ENCODE results near the gene DYNLT4. TPM values are rescaled to one million over a fixed set of nuclear protein-coding genes. Genes with fewer than 3 reads are reported as not detected.
A peak's percentile ranks its signal among the peaks of the same experiment; 100 is the strongest.

The DYNLT4 gene
- total and polyA plus RNA-seq, 2 of the 8 experiments (the other 6 are each of a cell fraction or from before 2014, with no cell fraction given): 0.29 TPM; not detected in 1

DNA sequence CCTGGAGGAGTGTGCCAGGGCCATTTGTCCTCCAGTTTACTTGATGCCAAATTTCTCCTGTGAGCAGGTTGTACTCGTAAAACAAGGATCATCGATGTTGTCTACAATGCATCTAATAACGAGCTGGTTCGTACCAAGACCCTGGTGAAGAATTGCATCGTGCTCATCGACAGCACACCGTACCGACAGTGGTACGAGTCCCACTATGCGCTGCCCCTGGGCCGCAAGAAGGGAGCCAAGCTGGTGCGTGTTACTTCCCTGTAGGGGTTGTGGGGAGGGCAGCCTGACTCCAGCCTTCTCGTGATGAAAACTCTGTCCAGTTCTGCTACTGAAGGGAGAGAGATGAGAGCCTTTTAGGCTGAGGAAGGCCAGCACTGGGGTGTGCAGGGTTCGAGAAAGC lies 29.6 kb downstream of the DYNLT4 start:
- H3K79me2 ChIP-seq (ENCODE audit: control insufficient read depth in 1 of 2, insufficient read depth in 2 of 2, low read length in 2 of 2): peaks cover 15 to 33% of the 10 kb centered on the region in 2 experiments
- peaks cover 3% of the 10 kb centered on the region; the same call in 1 of the 2 replicates for H3K79me1 ChIP-seq (ENCODE audit: low read depth, low read length)
- H3K18ac ChIP-seq (ENCODE audit: extremely low read depth, low read length): no peak overlapping the region
- peak overlapping the region; percentile 93 to 98 for H3K4me2 ChIP-seq (ENCODE audit: insufficient read depth in 1 of 2, low read depth in 2 of 2, low read length in 2 of 2)
- FAIRE-seq (no peak), DNase-seq (ENCODE audit: low read depth in 1 of 2, low spot score in 2 of 2) (no peak)
- H3K9ac ChIP-seq (replicated peaks in 1 of 4; ENCODE audit: extremely low read depth in 1 of 4, low read depth in 3 of 4, low read length in 3 of 4): peak overlapping the region in 3 of 4 experiments; percentile 1 to 97 (median 58); a peak in 3 of 7 replicates
- H4K5ac ChIP-seq (ENCODE audit: insufficient read length, low read depth, low read length): no peak overlapping the region
- H3K56ac ChIP-seq (replicated peaks; ENCODE audit: insufficient read length, low read depth, low read length): no peak overlapping the region
- peak overlapping the region; percentile 8; the same call in 1 of the 2 replicates for H2BK5ac ChIP-seq (ENCODE audit: low read depth, low read length)
- ChIA-PET CTCF (ENCODE audit: partially characterized antibody) (interaction anchor here (0.6 to 1.2 kb wide), 2 partner anchors 12 to 557 kb away, joined by 3 to 4 read pairs; no protein-coding TSS in a partner anchor), POLR2A (ENCODE audit: partially characterized antibody) (interaction anchor here (0.6 to 23.6 kb wide), 18 partner anchors 8 to 735 kb away, joined by 3 to 428 read pairs (median 16); partner anchors contain the start of genes BEST4, BTBD19, DYNLT4 and HECTD3)
- 93% methylated on average over 14 of the region's 14 CpGs; no CpG with 5 or more reads in 1 of the 2 experiments for WGBS, 2 experiments (ENCODE audit: extremely low coverage in 1 of 2, insufficient coverage in 1 of 2, insufficient read length in 1 of 2, insufficient replicate concordance in 2 of 2, low coverage in 1 of 2, low lambda C conversion rate in 2 of 2, missing lambda C conversion rate in 1 of 2)
- no peak overlapping the region for H2BK20ac ChIP-seq (ENCODE audit: low read length)
- no peak for TF ChIP-seq BACH1 (IDR thresholded peaks at IDR 0.05; ENCODE audit: low read length)
- TF ChIP-seq SP1 (IDR thresholded peaks at IDR 0.05; ENCODE audit: low read depth, low read length): peak; percentile 19; the same call in 1 of the 2 replicates
- H3K27ac ChIP-seq (ENCODE audit: low read depth, low read length): no peak overlapping the region
- no peak overlapping the region for H2AFZ ChIP-seq (ENCODE audit: low read length)
- H3K14ac ChIP-seq (ENCODE audit: insufficient read length): no peak overlapping the region
- no peak overlapping the region for H3K23ac ChIP-seq (ENCODE audit: insufficient read length)
- H2BK12ac ChIP-seq (ENCODE audit: low read depth, low read length): no peak overlapping the region
- H3K4me3 ChIP-seq (ENCODE audit: extremely low read depth in 1 of 4, insufficient read depth in 2 of 4, low read depth in 3 of 4, low read length in 4 of 4): peak overlapping the region in 3 of 4 experiments; percentile 68 to 95 (median 93); a peak in 4 of 8 replicates
- H3K4ac ChIP-seq (replicated peaks; ENCODE audit: insufficient read length, low read depth, low read length): no peak overlapping the region
- H3K27me3 ChIP-seq (replicated peaks in 1 of 4; ENCODE audit: control insufficient read depth in 3 of 4, extremely low read depth in 1 of 4, insufficient read depth in 3 of 4, low read length in 3 of 4): no peaks in the 10 kb centered on the region
- peaks cover 13 to 21% of the 10 kb centered on the region in 2 experiments for H4K20me1 ChIP-seq (replicated peaks in 1 of 2; ENCODE audit: control insufficient read depth in 1 of 2, insufficient read depth in 2 of 2, low read length in 2 of 2)
- H2BK120ac ChIP-seq (replicated peaks; ENCODE audit: low read depth, low read length): no peak overlapping the region
- H3K23me2 ChIP-seq (ENCODE audit: low read depth, low read length): peaks cover 16% of the 10 kb centered on the region
- peaks cover 0 to 8% (median 2%) of the 10 kb centered on the region in 4 experiments; a peak in 5 of 7 replicates for H3K4me1 ChIP-seq (replicated peaks in 1 of 4; ENCODE audit: control insufficient read depth in 3 of 4, insufficient read depth in 4 of 4, low read length in 3 of 4)
- H3K9me3 ChIP-seq (ENCODE audit: insufficient read depth in 2 of 2, low read depth in 1 of 2, low read length in 1 of 2): no peaks in the 10 kb centered on the region
- no peak overlapping the region for H2AK5ac ChIP-seq (ENCODE audit: low read depth, low read length)
- peaks cover 24 to 54% (median 34%) of the 10 kb centered on the region in 4 experiments for H3K36me3 ChIP-seq (ENCODE audit: control insufficient read depth in 2 of 4, insufficient read depth in 4 of 4, low read length in 3 of 4)
- no peak overlapping the region for H2BK15ac ChIP-seq (ENCODE audit: low read length)
- peak overlapping the region; percentile 53; the same call in 1 of the 2 replicates for H4K8ac ChIP-seq (ENCODE audit: extremely low read depth, insufficient read depth, low read length)
- H4K91ac ChIP-seq (replicated peaks; ENCODE audit: insufficient read length, low read length): no peak overlapping the region
